GM18861 (cell line): ENCODE data around the gene LYRM9.
"Not testable (repeated sequence)": the region's sequence is repeated elsewhere in the genome, so short reads cannot be mapped to it uniquely, and the experiment has no call there.

ENCODE experiments used
- ATAC-seq: cut with Tn5 transposase; IDR thresholded peaks from one replicate; pipeline ENCODE4 v1.9.1; 2021; ENCODE audit not compliant: unreplicated experiment

LYRM9 gene

GRCh38 chr17:27845264-27846041 lies 47.7 kb downstream of the LYRM9 start:
- ATAC-seq, result no peak

- no peak for ATAC-seq
Observed at GRCh38 chr17:27840688-27841087, 52.5 kb downstream of the LYRM9 start.

- ATAC-seq, result not testable (repeated sequence)
Observed at GRCh38 chr17:27840406-27840678, 52.8 kb downstream of the LYRM9 start.

GRCh38 chr17:27839571-27840405 lies 53.4 kb downstream of the LYRM9 start:
- not testable (repeated sequence) for ATAC-seq

- not testable (repeated sequence) for ATAC-seq
Observed at GRCh38 chr17:27838607-27839006, 54.6 kb downstream of the LYRM9 start.

GRCh38 chr17:27837769-27838168 lies 55.4 kb downstream of the LYRM9 start:
- not testable (repeated sequence) for ATAC-seq

- ATAC-seq, result no peak
Observed at GRCh38 chr17:27836651-27837050, 56.5 kb downstream of the LYRM9 start.

- ATAC-seq, result no peak
Observed at GRCh38 chr17:27834571-27834970, 58.6 kb downstream of the LYRM9 start.

GRCh38 chr17:27832831-27833230 lies 60.3 kb downstream of the LYRM9 start:
- ATAC-seq, result no peak

GRCh38 chr17:27829888-27830287 lies 63.3 kb downstream of the LYRM9 start:
- not testable (repeated sequence) for ATAC-seq

- not testable (repeated sequence) for ATAC-seq
Observed at GRCh38 chr17:27829143-27829711, 63.9 kb downstream of the LYRM9 start.
